Panc1 (cell line): ENCODE results near the gene CSNK1E. TPM values are rescaled to one million over a fixed set of nuclear protein-coding genes. Genes with fewer than 3 reads are reported as not detected.

Source experiments
- ATAC-seq: fragments of 200-7000 bp; cut with Tn5 transposase; 2 replicates; pipeline ENCODE4 v1.9.1; 2020; ENCODE audit warnings: mild to moderate bottlenecking, moderate library complexity
- BruUV-seq: library from RNA; stranded (reverse); fragments of 400-500 nt; replicated peaks from 2 replicates; lab custom pipeline; 2021; lab: Mats Ljungman, UMichigan
- CTCF ChIA-PET: fragments of 300-600 bp; sonication (Branson Sonifier 250); formaldehyde crosslinking; loops from one replicate; lab custom pipeline; 2022; ENCODE audit warnings: antibody characterized with exemption; lab: Charles Lee
- POLR2A ChIA-PET: fragments of 300-600 bp; sonication (Branson Sonifier 250); formaldehyde crosslinking; loops from one replicate; lab custom pipeline; 2022; ENCODE audit warnings: antibody characterized with exemption; lab: Charles Lee
- DNase-seq: peaks from one replicate; pipeline ENCODE4 v3.0.0-alpha.2; 2010; ENCODE audit warnings: low read depth, low spot score
- H3K27ac ChIP-seq: 2 replicates; pipeline ENCODE4 v1.5.1; 2011; ENCODE audit warnings: mild to moderate bottlenecking, low read length, inconsistent platforms
- H3K27me3 ChIP-seq: fragments of 200-500 bp; sonication (Bioruptor generic); 2 replicates; pipeline ENCODE4 v1.6.0; 2014; ENCODE audit warnings: low read length, inconsistent platforms; ENCODE audit not compliant: control insufficient read depth, insufficient read depth
- H3K36me3 ChIP-seq: fragments of 200-500 bp; sonication (Bioruptor generic); 2 replicates; pipeline ENCODE4 v1.5.1; 2014; ENCODE audit warnings: inconsistent platforms, mild to moderate bottlenecking, low read length, moderate library complexity; ENCODE audit not compliant: control insufficient read depth, insufficient read depth
- H3K4me1 ChIP-seq: 2 replicates; pipeline ENCODE4 v1.5.1; 2011; ENCODE audit warnings: inconsistent platforms, mild to moderate bottlenecking, low read length, moderate library complexity; ENCODE audit not compliant: control insufficient read depth, insufficient read depth
- H3K4me3 ChIP-seq, 2 experiments: 2 replicates each; pipeline ENCODE4 v1.5.1; 2011 to 2012; ENCODE audit warnings: low read depth in 2 of 2, low read length in 2 of 2, mild to moderate bottlenecking in 2 of 2, inconsistent platforms in 1 of 2, moderate library complexity in 1 of 2
- H3K9me3 ChIP-seq: fragments of 200-500 bp; sonication (Bioruptor generic); 2 replicates; pipeline ENCODE4 v1.5.1; 2014; ENCODE audit warnings: low read depth, mild to moderate bottlenecking, inconsistent platforms, low read length, moderate library complexity; ENCODE audit not compliant: control insufficient read depth, insufficient read depth
- CTCF ChIP-seq: fragments of 450-650 bp; IDR thresholded peaks from 2 replicates; pipeline ENCODE4 v1.5.1; 2017; ENCODE audit warnings: mild to moderate bottlenecking
- POLR2AphosphoS5 ChIP-seq: IDR thresholded peaks from 2 replicates; pipeline ENCODE4 v1.6.1; 2012; ENCODE audit warnings: mild to moderate bottlenecking, low read depth, low read length, moderate library complexity
- REST ChIP-seq, 2 experiments: IDR thresholded peaks; 2 replicates each; pipeline ENCODE4 v1.6.1; 2011 to 2012; ENCODE audit warnings: low read depth in 2 of 2, control low read depth in 1 of 2, low read length in 1 of 2, mild to moderate bottlenecking in 1 of 2, moderate library complexity in 1 of 2; ENCODE audit not compliant: insufficient read depth in 1 of 2
- SIN3A ChIP-seq: IDR thresholded peaks from 2 replicates; pipeline ENCODE4 v1.6.1; 2012; ENCODE audit warnings: low read depth, mild to moderate bottlenecking, low read length, moderate library complexity, borderline replicate concordance; ENCODE audit not compliant: insufficient read depth
- TCF7L2 ChIP-seq: IDR thresholded peaks from 2 replicates; pipeline ENCODE4 v1.6.1; 2011; ENCODE audit warnings: mild to moderate bottlenecking, low read depth, low read length, inconsistent platforms
- in situ Hi-C: cut with HindIII; loops from 2 replicates; pipeline ENCODE4 v1.10.0; 2016; ENCODE audit warnings: low sequenced_read_pairs, low pct_unique_long_range_greater_than_20kb
- intact Hi-C: fragments of 100-400 bp; cut with micrococcal nuclease; formaldehyde crosslinking; loops from one replicate; pipeline ENCODE4 v1.10.0; 2022; ENCODE audit not compliant: unreplicated experiment
- total RNA-seq: library from RNA; stranded (reverse); gene quantifications from one replicate; pipeline ENCODE4 v1.2.1, GENCODE V29; 2021; ENCODE audit not compliant: unreplicated experiment

Gene CSNK1E
- total RNA-seq, 1 experiment from 2014 or later, result 115 TPM

GRCh38 chr22:38312261-38312800 lies 4.9 kb downstream of the CSNK1E start:
- no TSS peak for BruUV-seq
- ATAC-seq (no peak), DNase-seq (no peak)
- Histone ChIP-seq H3K4me3 (no peak overlapping the region), H3K27me3 (no peaks in the 10 kb centered on the region), H3K4me1 (peaks cover 14% of the 10 kb centered on the region), H3K9me3 (no peaks in the 10 kb centered on the region), H3K36me3 (peaks cover 5% of the 10 kb centered on the region), H3K27ac (no peak overlapping the region)
- intact Hi-C loops, result no loop called here
- no peak for TF ChIP-seq POLR2AphosphoS5
- no peak for TF ChIP-seq REST (IDR thresholded peaks at IDR 0.05; ENCODE audit: insufficient read depth in 1 of 2, low read depth in 2 of 2, low read length in 1 of 2)
- TF ChIP-seq SIN3A, result no peak
- TF ChIP-seq TCF7L2, result no peak
- TF ChIP-seq CTCF, result no peak
- in situ Hi-C loops, result no loop called here
- ChIA-PET POLR2A (no interaction called here), CTCF (no interaction called here)

- TF ChIP-seq TCF7L2, result no peak
- TF ChIP-seq REST (IDR thresholded peaks at IDR 0.05; ENCODE audit: insufficient read depth in 1 of 2, low read depth in 2 of 2, low read length in 1 of 2), result no peak
- TF ChIP-seq POLR2AphosphoS5, result no peak
- no peak for TF ChIP-seq CTCF
- TF ChIP-seq SIN3A, result no peak
- Histone ChIP-seq H3K27ac (no peak overlapping the region), H3K4me1 (peaks cover 14% of the 10 kb centered on the region), H3K9me3 (no peaks in the 10 kb centered on the region), H3K36me3 (peaks cover 3% of the 10 kb centered on the region), H3K27me3 (no peaks in the 10 kb centered on the region), H3K4me3 (no peak overlapping the region)
- intact Hi-C loops, result no loop called here
- DNase-seq (no peak), ATAC-seq (no peak)
- ChIA-PET POLR2A (no interaction called here), CTCF (no interaction called here)
- no TSS peak for BruUV-seq
- in situ Hi-C loops, result no loop called here
These were observed 6.0 kb downstream of the CSNK1E start for GRCh38 chr22:38311323-38311620.
